Spleen (tissue), 13 donors: Measurements from ENCODE around the gene CALCOCO1. TPM values are rescaled to one million over a fixed set of nuclear protein-coding genes. Genes with fewer than 3 reads are reported as not detected.
A peak's percentile ranks its signal among the peaks of the same experiment; 100 is the strongest.

ENCODE experiments used
- DNase-seq: peaks from one replicate; pipeline ENCODE4 v3.0.0-alpha.2; 2020
- H3K27ac ChIP-seq, 8 donors: fragments of 200-600 bp; sonication (generic) in 7 of 8; 1 replicate in 4 of 8; 2 replicates in 4 of 8; pipeline versions ENCODE4 v1.5.0 to v1.8.0; 2016 to 2021; ENCODE audit warnings: inconsistent platforms in 4 of 8, mild to moderate bottlenecking in 4 of 8, moderate library complexity in 1 of 8
- H3K27me3 ChIP-seq, 7 donors: fragments of 200-600 bp; sonication (generic) in 6 of 7; replicated peaks in 1 of 7; 1 replicate in 4 of 7; 2 replicates in 3 of 7; pipeline versions ENCODE4 v1.5.0 to v1.8.0; 2016 to 2021; ENCODE audit warnings: inconsistent platforms in 3 of 7, mild to moderate bottlenecking in 1 of 7
- H3K36me3 ChIP-seq, 6 donors: fragments of 200-600 bp; sonication (generic) in 5 of 6; 1 replicate in 4 of 6; 2 replicates in 2 of 6; pipeline versions ENCODE4 v1.5.0 to v1.8.0; 2016 to 2021; ENCODE audit warnings: inconsistent platforms in 2 of 6
- H3K4me1 ChIP-seq, 6 donors: fragments of 200-600 bp; sonication (generic) in 5 of 6; 1 replicate in 3 of 6; 2 replicates in 3 of 6; pipeline versions ENCODE4 v1.5.0 to v1.8.0; 2016 to 2021; ENCODE audit warnings: inconsistent platforms in 3 of 6
- H3K4me3 ChIP-seq, 8 donors: fragments of 200-600 bp; sonication (generic) in 7 of 8; 1 replicate in 4 of 8; 2 replicates in 4 of 8; pipeline versions ENCODE4 v1.5.0 to v1.8.0; 2016 to 2021; ENCODE audit warnings: inconsistent platforms in 4 of 8, mild to moderate bottlenecking in 4 of 8, moderate library complexity in 2 of 8
- H3K9me3 ChIP-seq, 8 donors: fragments of 200-600 bp; sonication (generic) in 7 of 8; 1 replicate in 4 of 8; 2 replicates in 4 of 8; pipeline versions ENCODE4 v1.5.0 to v1.8.0; 2016 to 2021; ENCODE audit warnings: inconsistent platforms in 4 of 8
- CTCF ChIP-seq, 11 experiments: fragments of 200-600 bp in 7 of 11; fragments of 450-650 bp in 4 of 11; sonication (generic) in 4 of 11; IDR thresholded peaks in 8 of 11; conservative IDR thresholded peaks in 3 of 11; 1 replicate in 7 of 11; 2 replicates in 4 of 11; pipeline versions ENCODE4 v1.4.0 to v1.8.0; 2016 to 2021; ENCODE audit warnings: antibody characterized with exemption in 11 of 11, inconsistent platforms in 4 of 11, mild to moderate bottlenecking in 1 of 11
- POLR2A ChIP-seq, 3 donors: fragments of 450-650 bp; IDR thresholded peaks; one replicate each; pipeline ENCODE4 v1.5.1; 2017; ENCODE audit warnings: antibody characterized with exemption in 3 of 3, mild to moderate bottlenecking in 1 of 3
- POLR2AphosphoS5 ChIP-seq, 3 donors: sonication (generic); formaldehyde crosslinking; IDR thresholded peaks; one replicate each; pipeline ENCODE4 v1.5.1; 2017; ENCODE audit warnings: antibody characterized with exemption in 3 of 3
- WGBS, 5 donors: extraction: QIAGEN DNeasy Blood & Tissue Kit in 3 of 5; methylation state at CpG; one replicate each; pipeline versions ENCODE4 v1.1.5 to v1.1.7; 2013 to 2018; 5-methylcytosine and 5-hydroxymethylcytosine counted together
- intact Hi-C: fragments of 100-400 bp; cut with DNase I; formaldehyde crosslinking; loops from one replicate; pipeline ENCODE4 v1.15.0; 2023; ENCODE audit warnings: low total_unique reads
- long read RNA-seq, 2 donors: transcript quantifications; one replicate each; lab custom pipeline, GENCODE V29; 2026
- polyA plus RNA-seq, 3 donors: library from polyadenylated mRNA; stranded (reverse); fragments of 200-250 nt; gene quantifications; one replicate each; pipeline ENCODE4 v1.2.1, GENCODE V29; 2013
- total RNA-seq, 7 donors: library from RNA; depleted of rRNA in 3 of 7; stranded (reverse); fragments of >200 nt in 3 of 7; fragmentation: NEBNext Ultra II Directional in 4 of 7; extraction: Animal tissue kit (Norgen Biotek cat#: 25700) in 4 of 7; gene quantifications; one replicate each; pipeline versions ENCODE4 v1.1.0 to v1.2.1, GENCODE V29; 2016 to 2021
- donor health status: healthy with polysubstance abuse.
- donor health status: DM: no; HTN: no; CAD: no; lungs with moderate emphysema.
- donor health status: DM: no; HTN: no; CAD: no.
- donor health status: Bipolar disorder and iron deficiency.
- donor health status: healthy.
- donor health status: DM: no; HTN: no; CAD: no.
- donor health status: DM: yes; HTN: yes; CAD: no.

CALCOCO1 gene
- total RNA-seq (100 to 1,000 TPM in 6 of 7 donors, 10 to 100 TPM in 1; 93.5 to 186 (median 134) TPM), polyA plus RNA-seq (10 to 100 TPM; 31.0 to 55.6 (median 37.2) TPM)
- long read RNA-seq, donor 1, transcript CALCOCO1-218 (15 exons, 2,291 nt), result major isoform, 5 of 17 reads
- long read RNA-seq, donor 1, partial matches to known transcripts, result 8 of 17 reads
- long read RNA-seq, donor 1, other reads (novel, unspliced or antisense), result 0 of 17 reads
- long read RNA-seq, donor 2, transcript CALCOCO1-218 (15 exons, 2,291 nt), result major isoform, 6 of 14 reads
- long read RNA-seq, donor 2, partial matches to known transcripts, result 6 of 14 reads
- long read RNA-seq, donor 2, other reads (novel, unspliced or antisense), result 0 of 14 reads

DNA sequence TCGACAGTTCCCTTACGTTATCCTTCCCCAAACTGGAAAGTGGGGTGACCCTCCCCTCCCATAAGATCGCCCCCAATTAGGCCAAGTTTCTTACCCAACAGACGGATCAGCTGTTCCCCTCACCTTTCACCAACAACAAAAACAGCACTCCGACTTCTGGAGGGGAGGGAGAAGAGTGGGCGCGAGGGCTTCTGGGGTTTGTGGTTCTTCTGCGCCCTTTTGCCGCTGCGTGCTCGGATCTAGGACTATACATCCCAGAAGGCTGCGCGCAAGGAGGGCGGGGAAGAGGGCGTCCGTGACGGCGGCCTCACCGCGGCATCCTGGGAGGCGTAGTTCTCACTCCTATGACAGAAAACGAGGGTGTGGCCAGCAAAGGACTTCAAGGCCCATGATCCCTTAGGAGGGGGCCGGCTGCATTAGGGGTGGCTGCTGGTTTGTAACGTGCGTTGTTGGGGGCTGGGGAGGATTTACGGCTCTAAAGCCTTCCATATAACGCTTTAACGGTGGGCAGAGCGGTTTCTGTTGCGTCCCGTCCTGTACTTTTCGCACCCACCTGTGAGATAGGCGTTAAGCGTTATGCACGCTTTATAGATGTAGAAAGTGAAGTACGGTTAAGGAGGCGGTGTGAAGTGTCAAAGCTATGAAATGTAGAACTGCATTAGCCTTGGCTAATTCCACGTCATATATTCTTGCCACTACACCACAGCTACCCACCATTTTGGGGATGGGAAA is at the start of gene CALCOCO1:
TSS of gene CALCOCO1 (minus strand) at position 143 of the 732 bp plus-strand sequence. CDS start 2,210 bp downstream, outside the sequence.
- intact Hi-C loops, result no loop called here

DNA sequence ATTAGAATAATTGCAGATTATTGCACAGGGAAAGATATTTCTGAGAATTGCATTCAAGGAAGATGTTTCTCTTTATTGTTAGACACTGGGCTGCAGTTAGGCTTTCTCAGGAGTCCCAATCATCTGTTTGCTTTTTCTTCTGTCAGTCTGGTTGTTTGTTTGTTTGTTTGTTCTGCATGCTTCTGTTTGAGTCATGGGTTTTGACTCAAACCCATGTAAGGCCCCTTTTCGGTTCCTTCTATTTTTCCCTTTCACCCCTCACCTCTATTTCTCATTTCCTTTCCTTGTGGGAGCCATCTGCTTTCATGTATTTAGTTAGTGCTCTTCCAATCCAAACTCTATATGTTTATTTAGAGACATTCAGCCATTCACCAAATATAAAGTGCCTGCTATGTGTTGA is 49.6 kb upstream of the CALCOCO1 start:
- H3K4me1 ChIP-seq, result no peaks in the 10 kb centered on the region
- no peak for TF ChIP-seq CTCF (IDR thresholded peaks at IDR 0.05 in 8 of 11, conservative IDR thresholded peaks at IDR 0.05 in 3 of 11)
- no peak for TF ChIP-seq POLR2AphosphoS5 (IDR thresholded peaks at IDR 0.05)
- no peak for TF ChIP-seq POLR2A (IDR thresholded peaks at IDR 0.05)
- intact Hi-C loops, result no loop called here
- no peak overlapping the region for H3K4me3 ChIP-seq
- no peaks in the 10 kb centered on the region for H3K9me3 ChIP-seq
- DNase-seq, result no peak
- no peaks in the 10 kb centered on the region for H3K36me3 ChIP-seq
- no peak overlapping the region for H3K27ac ChIP-seq
- WGBS, 5 donors, result 67 to 91% (median 75%) methylated on average over 1 of the region's 1 CpG
- H3K27me3 ChIP-seq, result peaks cover 0 to 42% (median 6%) of the 10 kb centered on the region in 7 donors

More for the DNA sequence above, at the start of gene CALCOCO1:
- TF ChIP-seq CTCF (IDR thresholded peaks at IDR 0.05 in 8 of 11, conservative IDR thresholded peaks at IDR 0.05 in 3 of 11) (peak in 3 of 11 experiments; percentile 17 to 32 (median 31)), POLR2A (IDR thresholded peaks at IDR 0.05) (peak in 1 of 3 donors; percentile 30), POLR2AphosphoS5 (IDR thresholded peaks at IDR 0.05) (peak; percentile 86 to 92 (median 88))
- peaks cover 0 to 31% (median 23%) of the 10 kb centered on the region in 6 donors for H3K4me1 ChIP-seq
- peaks cover 0 to 30% (median 24%) of the 10 kb centered on the region in 6 donors for H3K36me3 ChIP-seq
- H3K27ac ChIP-seq, result peak within 1 kb of the TSS; percentile 66 to 89 (median 82)
- 0 to 1% (median 1%) methylated on average over 33 to 38 of the region's 38 CpGs for WGBS, 5 donors
- peak; percentile 98 for DNase-seq
- peak within 1 kb of the TSS; percentile 62 to 89 (median 82) for H3K4me3 ChIP-seq
- no peaks in the 10 kb centered on the region for H3K9me3 ChIP-seq
- no peaks in the 10 kb centered on the region for H3K27me3 ChIP-seq

DNA sequence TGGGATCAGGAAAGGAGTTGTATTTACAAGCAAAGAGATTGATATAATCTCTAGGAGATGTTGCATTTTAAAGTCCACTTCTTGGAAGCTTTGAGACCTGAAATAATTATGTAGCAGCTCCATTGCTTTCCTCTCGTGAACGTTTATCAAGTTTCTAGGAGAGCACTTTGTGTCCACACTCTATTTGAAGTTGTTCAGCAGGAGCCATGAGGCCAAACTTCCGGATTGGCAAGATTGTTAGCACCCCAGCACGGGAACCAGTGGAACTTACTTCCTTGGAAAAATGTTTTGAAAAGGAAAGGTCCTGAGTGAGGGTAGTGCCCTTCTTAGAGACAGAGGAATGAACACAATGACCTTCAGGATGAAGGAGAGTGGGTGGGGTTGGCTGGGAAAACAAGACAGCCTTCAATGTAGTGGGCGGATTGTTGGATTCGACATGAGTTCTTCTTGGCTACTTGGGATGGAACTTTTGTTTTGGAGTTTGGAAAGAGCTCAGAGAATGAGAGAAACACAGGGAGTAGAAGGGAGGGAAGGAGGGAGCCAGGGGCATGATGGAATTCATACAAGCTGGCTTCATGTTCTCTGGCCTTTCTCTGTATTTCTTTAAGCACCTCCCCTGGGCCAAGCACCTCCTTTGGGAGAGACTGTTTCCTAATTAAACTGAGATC is 48.4 kb upstream of the CALCOCO1 start:
- Histone ChIP-seq H3K36me3 (no peaks in the 10 kb centered on the region), H3K4me3 (no peak overlapping the region), H3K27ac (no peak overlapping the region), H3K4me1 (no peaks in the 10 kb centered on the region), H3K9me3 (no peaks in the 10 kb centered on the region), H3K27me3 (peaks cover 0 to 42% (median 4%) of the 10 kb centered on the region in 7 donors)
- WGBS, 5 donors, result 49 to 69% (median 54%) methylated on average over 6 of the region's 6 CpGs
- no peak for DNase-seq
- no peak for TF ChIP-seq POLR2AphosphoS5 (IDR thresholded peaks at IDR 0.05)
- no peak for TF ChIP-seq CTCF (IDR thresholded peaks at IDR 0.05 in 8 of 11, conservative IDR thresholded peaks at IDR 0.05 in 3 of 11)
- no peak for TF ChIP-seq POLR2A (IDR thresholded peaks at IDR 0.05)
- intact Hi-C loops, result no loop called here
